IPS DF 19.7 (cell line): ENCODE data around the gene TPSG1.
"Not testable (repeated sequence)": the region's sequence is repeated elsewhere in the genome, so short reads cannot be mapped to it uniquely, and the experiment has no call there.

ENCODE experiments used
- DNase-seq: peaks from one replicate; pipeline ENCODE4 v3.0.0-alpha.2; 2013; ENCODE audit warnings: low read depth, low spot score

The TPSG1 gene

GRCh38 chr16:1256874-1257322 lies 31.8 kb upstream of the TPSG1 start:
- DNase-seq, result no peak

GRCh38 chr16:1256296-1256873 lies 31.3 kb upstream of the TPSG1 start:
- DNase-seq, result not testable (repeated sequence)

- not testable (repeated sequence) for DNase-seq
Measured at GRCh38 chr16:1255276-1256122, 30.4 kb upstream of the TPSG1 start, which contains the start of gene TPSD1. Gene TPSD1, plus strand, starts transcription at chr16:1256069. Its CDS starts 212 bp downstream, at chr16:1256281.

- not testable (repeated sequence) for DNase-seq
Measured at GRCh38 chr16:1254821-1255220, 29.8 kb upstream of the TPSG1 start.

- not testable (repeated sequence) for DNase-seq
Measured at GRCh38 chr16:1253701-1254364, 28.8 kb upstream of the TPSG1 start.

- DNase-seq, result not testable (repeated sequence)
Measured at GRCh38 chr16:1249031-1249755, 24.1 kb upstream of the TPSG1 start.

- not testable (repeated sequence) for DNase-seq
Measured at GRCh38 chr16:1247903-1248537, 23.0 kb upstream of the TPSG1 start.

GRCh38 chr16:1245452-1246020 lies 20.5 kb upstream of the TPSG1 start:
- no peak for DNase-seq

GRCh38 chr16:1244881-1245280 lies 19.8 kb upstream of the TPSG1 start:
- no peak for DNase-seq

GRCh38 chr16:1243907-1244850 lies 19.1 kb upstream of the TPSG1 start:
- not testable (repeated sequence) for DNase-seq

GRCh38 chr16:1243363-1243762 lies 18.3 kb upstream of the TPSG1 start:
- not testable (repeated sequence) for DNase-seq

GRCh38 chr16:1241081-1241480 lies 16.0 kb upstream of the TPSG1 start:
- DNase-seq, result not testable (repeated sequence)

GRCh38 chr16:1240436-1240835 lies 15.4 kb upstream of the TPSG1 start, which contains the start of gene TPSAB1:
Gene TPSAB1, plus strand, starts transcription at chr16:1240705. Its CDS starts 234 bp downstream, at chr16:1240939.
- DNase-seq, result not testable (repeated sequence)

GRCh38 chr16:1239575-1239974 lies 14.5 kb upstream of the TPSG1 start:
- DNase-seq, result not testable (repeated sequence)

- not testable (repeated sequence) for DNase-seq
Measured at GRCh38 chr16:1238909-1239308, 13.8 kb upstream of the TPSG1 start.

GRCh38 chr16:1237990-1238389 lies 12.9 kb upstream of the TPSG1 start:
- no peak for DNase-seq

- DNase-seq, result not testable (repeated sequence)
Measured at GRCh38 chr16:1236659-1237058, 11.6 kb upstream of the TPSG1 start.

GRCh38 chr16:1232049-1232748 lies 7.1 kb upstream of the TPSG1 start:
- DNase-seq, result not testable (repeated sequence)

- DNase-seq, result not testable (repeated sequence)
Measured at GRCh38 chr16:1231301-1231700, 6.2 kb upstream of the TPSG1 start.
